Measurements from ENCODE around the gene XPC.
A peak's percentile ranks its signal among the peaks of the same experiment; 100 is the strongest.
"Not testable (repeated sequence)": the region's sequence is repeated elsewhere in the genome, so short reads cannot be mapped to it uniquely, and the experiment has no call there.

Gene XPC

DNA sequence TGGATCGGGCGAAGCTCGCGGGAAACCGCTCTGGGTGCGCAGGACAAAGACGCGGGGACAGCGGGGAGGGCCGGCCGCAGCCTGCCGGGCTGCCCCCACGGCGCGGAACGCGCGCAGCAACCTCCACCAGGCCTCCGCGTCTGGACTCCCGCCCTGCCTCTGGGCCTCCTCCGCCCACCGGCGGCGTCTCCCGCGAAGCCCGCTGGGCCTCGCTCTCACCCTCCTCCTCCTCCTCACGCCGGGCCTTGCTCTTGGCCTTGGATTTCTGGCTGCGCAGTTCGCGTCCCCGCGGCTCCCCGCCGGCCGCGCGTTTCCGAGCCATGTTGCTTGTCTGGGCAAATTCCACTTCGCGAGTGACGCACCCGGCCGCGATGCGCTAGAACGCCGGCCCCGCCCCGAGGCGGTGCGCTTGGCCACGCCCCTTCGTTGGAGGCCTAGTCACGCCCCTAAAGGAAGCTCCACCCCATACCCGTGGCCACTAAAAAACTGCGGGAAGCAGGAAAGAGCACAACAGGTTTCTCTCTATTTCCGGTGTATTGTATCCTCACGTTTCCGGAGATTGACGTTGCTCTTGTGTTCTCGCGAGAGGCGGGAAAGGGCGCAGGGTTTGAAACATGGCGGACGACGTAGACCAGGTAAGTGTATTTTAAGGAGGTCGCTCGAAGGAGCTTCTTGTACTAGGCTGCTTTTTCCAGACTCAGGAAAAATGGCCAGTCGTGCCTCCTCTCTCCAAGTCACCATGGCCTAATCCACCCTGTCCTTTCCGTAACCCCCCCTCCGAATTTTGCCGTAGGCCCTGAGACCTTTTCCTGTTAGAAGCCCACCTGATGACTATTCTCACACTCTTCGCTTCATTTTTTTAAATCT lies at the start of gene XPC, which contains the start of gene LSM3:
Gene XPC, minus strand, starts transcription at position 355 of the 867 bp plus-strand sequence. Its CDS starts 33 bp downstream, at position 322.
Gene LSM3, plus strand, starts transcription at position 571 of the 867 bp plus-strand sequence. Its CDS starts 44 bp downstream, at position 615.
- peak; percentile 99 for DNase-seq (ENCODE audit: low read depth)

GRCh38 chr3:14227856-14228255 lies 49.5 kb upstream of the XPC start:
- DNase-seq (ENCODE audit: low read depth): no peak

GRCh38 chr3:14226351-14226750 lies 48.0 kb upstream of the XPC start:
- not testable (repeated sequence) for DNase-seq (ENCODE audit: low read depth)

DNA sequence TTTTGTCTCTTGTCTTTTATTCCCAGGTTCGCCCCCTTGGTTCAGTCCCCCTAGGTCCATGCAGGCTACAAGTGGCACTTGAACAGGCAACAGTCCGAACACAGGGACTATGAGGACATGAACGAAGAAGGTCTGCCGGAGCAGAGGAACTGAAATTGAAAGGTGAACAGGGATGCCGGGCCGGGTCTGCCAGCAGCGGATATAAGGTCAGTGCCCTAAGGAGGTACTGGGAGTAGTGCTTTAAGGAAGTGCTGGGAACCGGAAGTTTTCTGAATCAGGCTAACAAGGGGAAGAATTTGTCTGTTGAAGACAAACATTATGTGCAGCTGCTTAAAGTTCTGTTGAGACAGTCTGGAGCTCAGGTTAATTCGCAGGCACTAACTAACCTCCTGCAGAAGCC lies 47.0 kb upstream of the XPC start:
- DNase-seq (ENCODE audit: low read depth): no peak

- DNase-seq (ENCODE audit: low read depth): no peak
Observed at GRCh38 chr3:14224895-14225294, 46.5 kb upstream of the XPC start.

- no peak for DNase-seq (ENCODE audit: low read depth)
Observed at GRCh38 chr3:14223595-14223994, 45.2 kb upstream of the XPC start.

DNA sequence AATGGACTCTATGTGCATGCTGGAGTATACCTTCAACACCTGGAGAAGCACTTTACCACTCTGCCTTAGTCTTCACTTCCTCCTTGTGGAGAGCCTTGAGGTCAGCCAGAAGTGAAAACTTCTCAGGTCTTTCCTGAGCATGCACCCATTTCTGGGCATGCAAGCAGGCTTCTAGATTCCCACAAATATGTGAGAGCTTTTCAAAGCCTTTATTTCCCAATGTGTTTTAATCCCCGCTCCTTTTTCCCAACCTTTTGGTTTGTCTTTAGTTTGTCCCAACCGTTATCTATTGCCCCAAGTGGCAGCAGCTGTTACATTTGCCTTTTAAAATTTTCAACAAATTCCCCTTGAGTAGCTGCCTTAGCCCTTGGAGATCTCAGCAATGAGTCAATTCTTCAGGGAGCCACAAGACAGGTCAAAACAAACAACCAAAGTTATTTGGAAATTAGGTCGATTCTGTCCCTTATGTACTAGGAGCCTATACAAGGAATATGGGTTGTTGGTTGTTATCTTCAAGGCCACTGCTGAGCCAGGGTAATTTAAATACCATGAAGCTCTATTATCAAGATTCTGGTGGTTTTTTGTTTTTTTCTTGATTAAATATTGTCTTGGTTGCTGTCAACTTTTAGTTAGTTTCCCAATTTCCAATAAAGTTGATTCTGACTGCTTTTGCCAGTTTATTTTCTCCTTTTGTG lies 44.6 kb upstream of the XPC start:
- peak; percentile 68 for DNase-seq (ENCODE audit: low read depth)

GRCh38 chr3:14222457-14222856 lies 44.1 kb upstream of the XPC start:
- peak; percentile 45 for DNase-seq (ENCODE audit: low read depth)

- DNase-seq (ENCODE audit: low read depth): no peak
Observed at GRCh38 chr3:14221902-14222301, 43.5 kb upstream of the XPC start.

DNA sequence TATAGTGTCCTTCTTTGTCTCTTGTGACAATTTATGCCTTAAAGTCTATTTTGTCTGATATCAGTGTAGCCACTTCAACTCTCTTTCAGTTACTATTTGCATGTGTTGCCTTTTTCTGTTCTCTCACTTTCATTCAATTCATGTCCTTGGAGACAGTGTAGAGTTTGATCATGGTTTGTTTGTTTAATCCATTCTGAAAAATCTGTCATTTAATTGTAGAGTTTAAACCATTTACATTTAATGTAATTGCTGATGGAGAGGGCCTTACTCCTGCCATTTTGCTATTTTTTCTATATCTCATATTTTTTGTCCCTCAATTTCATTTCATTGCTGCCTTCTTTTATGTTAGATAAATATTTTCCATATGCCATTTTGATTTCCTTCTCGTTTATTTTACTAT lies 42.5 kb upstream of the XPC start:
- DNase-seq (ENCODE audit: low read depth): no peak

DNA sequence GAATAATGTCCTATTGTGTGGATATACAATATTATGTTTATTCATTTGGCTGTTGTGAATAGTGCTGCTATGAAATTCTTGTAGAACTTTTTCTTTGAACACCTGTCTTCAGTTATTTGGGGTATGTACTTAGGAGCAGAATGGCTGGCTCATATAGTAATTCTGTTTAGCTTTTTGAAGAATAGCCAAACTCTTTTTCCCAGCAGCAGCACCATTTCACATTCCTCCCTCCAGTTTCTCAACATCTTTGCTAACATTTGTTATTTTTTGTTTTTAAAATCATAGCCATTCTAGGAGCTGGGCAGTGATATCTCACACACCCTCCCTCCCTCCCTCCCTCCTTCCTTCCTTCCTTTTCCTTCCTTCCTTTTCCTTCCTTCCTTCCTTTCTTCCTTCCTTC lies 40.0 kb upstream of the XPC start:
- no peak for DNase-seq (ENCODE audit: low read depth)

GRCh38 chr3:14216257-14217048 lies 38.1 kb upstream of the XPC start:
- no peak for DNase-seq (ENCODE audit: low read depth)

- no peak for DNase-seq (ENCODE audit: low read depth)
Observed at GRCh38 chr3:14214764-14215163, 36.4 kb upstream of the XPC start.

GRCh38 chr3:14213066-14213774 lies 34.8 kb upstream of the XPC start:
- no peak for DNase-seq (ENCODE audit: low read depth)

- no peak for DNase-seq (ENCODE audit: low read depth)
Observed at GRCh38 chr3:14212032-14212431, 33.6 kb upstream of the XPC start.

- no peak for DNase-seq (ENCODE audit: low read depth)
Observed at GRCh38 chr3:14211621-14212020, 33.2 kb upstream of the XPC start.

GRCh38 chr3:14210843-14211594 lies 32.6 kb upstream of the XPC start:
- peak; percentile 71 for DNase-seq (ENCODE audit: low read depth)

GRCh38 chr3:14210290-14210688 lies 31.9 kb upstream of the XPC start:
- DNase-seq (ENCODE audit: low read depth): no peak

DNA sequence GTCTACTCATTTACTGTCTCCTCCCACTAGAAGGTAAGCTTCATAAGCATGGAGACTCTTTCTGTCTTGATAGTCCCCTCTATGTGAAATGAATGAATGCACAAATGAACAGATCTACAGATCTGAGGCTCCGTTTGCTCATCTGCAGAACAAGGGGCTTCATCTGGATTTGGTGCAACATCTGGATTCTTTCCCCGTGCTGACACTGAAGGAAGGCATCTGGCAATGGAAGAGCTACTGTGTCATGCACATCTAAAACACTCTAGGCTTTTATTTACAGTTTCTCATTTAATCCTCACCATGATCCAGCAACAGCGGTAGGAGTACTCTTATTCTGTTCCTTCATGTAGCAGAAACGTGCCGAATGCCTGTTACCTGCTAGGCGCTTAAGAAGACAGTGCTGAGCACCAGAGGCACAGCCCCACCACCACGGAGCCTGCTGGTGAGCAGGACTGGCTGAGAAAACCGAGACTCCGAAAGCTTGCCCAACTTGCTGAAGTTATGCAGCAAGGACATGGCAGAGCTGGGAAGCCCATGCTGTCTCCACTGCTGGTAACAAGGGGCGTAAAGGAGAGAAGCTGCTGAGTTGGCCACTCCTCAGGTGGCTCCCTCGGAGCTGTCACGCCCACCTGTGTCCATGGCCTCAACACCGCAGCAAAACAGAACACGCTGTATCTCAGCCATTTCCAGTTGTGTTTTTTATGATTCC lies 31.3 kb upstream of the XPC start:
- DNase-seq (ENCODE audit: low read depth): no peak

DNA sequence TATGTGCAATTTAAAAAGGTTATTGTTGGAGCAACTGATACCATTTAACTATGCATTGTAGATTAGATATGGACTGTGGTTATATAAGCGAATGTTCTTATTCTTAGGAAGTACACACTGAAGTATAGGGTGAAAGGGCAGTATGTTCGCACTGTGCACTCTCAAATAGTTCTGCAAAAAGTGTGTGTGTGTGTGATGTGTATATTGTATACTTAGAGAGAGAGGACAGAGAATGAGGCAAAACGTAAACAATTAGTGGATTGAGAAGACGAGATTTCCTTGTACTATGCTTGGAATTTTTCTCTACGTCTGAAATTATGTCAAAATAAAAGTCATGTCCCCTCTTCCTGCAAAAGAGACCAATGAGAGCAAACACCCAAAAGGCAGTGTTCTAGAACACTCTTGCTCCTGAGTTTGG lies 30.6 kb upstream of the XPC start:
- peak; percentile 67 for DNase-seq (ENCODE audit: low read depth)
